ENCODE data around the gene PRC1.

PRC1 gene

DNA sequence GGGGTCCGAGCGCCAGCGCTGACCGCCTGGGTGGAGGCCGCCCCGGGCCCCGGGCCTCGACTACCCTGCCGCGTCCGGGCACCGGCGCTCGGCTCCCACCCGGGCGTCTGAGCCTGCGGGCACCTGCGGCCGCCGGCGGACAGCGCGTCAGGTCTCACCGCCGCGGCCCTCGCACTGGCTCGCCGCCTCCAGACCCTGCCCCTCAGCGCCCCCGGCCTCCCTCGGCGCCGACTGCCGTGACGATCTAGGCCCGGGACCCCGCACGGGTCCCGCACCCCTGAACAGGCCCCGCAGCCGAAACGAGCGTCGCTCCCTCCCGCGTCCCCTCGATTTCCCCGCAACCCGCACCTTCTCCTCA is 297 bp downstream of the PRC1 start:
- Histone ChIP-seq H3K4me3 (ENCODE audit: low read depth, low read length, poor library complexity, severe bottlenecking) (peak overlapping the region; percentile 82), H3K9me2 (ENCODE audit: low read depth, low read length) (no peaks in the 10 kb centered on the region), H3K9me3 (ENCODE audit: low read length) (no peaks in the 10 kb centered on the region), H3K4me2 (ENCODE audit: low read length) (peak overlapping the region; percentile 90), H3K79me2 (ENCODE audit: insufficient read depth, low read length) (peaks cover 60% of the 10 kb centered on the region), H3K27me3 (ENCODE audit: insufficient read depth, low read length) (no peaks in the 10 kb centered on the region), H2AFZ (ENCODE audit: low read length) (no peak overlapping the region), H3K27ac (ENCODE audit: low read depth, low read length, poor library complexity, severe bottlenecking) (peak overlapping the region; percentile 79), H3F3A (ENCODE audit: insufficient read depth, low read length) (no peaks in the 10 kb centered on the region), H3K9ac (ENCODE audit: low read length) (peak overlapping the region; percentile 92), H4K20me1 (ENCODE audit: insufficient read depth, low read length) (no peaks in the 10 kb centered on the region), H3K4me1 (ENCODE audit: insufficient read depth, low read length, severe bottlenecking) (peaks cover 46% of the 10 kb centered on the region), H3K36me3 (ENCODE audit: insufficient read depth, low read length) (peaks cover 19% of the 10 kb centered on the region; the same call in 1 of the 2 replicates)
- no peak for TF ChIP-seq CTCF (IDR thresholded peaks at IDR 0.05; ENCODE audit: low read length)
- TF ChIP-seq EZH2 (IDR thresholded peaks at IDR 0.05; ENCODE audit: borderline replicate concordance, low read length), result no peak

DNA sequence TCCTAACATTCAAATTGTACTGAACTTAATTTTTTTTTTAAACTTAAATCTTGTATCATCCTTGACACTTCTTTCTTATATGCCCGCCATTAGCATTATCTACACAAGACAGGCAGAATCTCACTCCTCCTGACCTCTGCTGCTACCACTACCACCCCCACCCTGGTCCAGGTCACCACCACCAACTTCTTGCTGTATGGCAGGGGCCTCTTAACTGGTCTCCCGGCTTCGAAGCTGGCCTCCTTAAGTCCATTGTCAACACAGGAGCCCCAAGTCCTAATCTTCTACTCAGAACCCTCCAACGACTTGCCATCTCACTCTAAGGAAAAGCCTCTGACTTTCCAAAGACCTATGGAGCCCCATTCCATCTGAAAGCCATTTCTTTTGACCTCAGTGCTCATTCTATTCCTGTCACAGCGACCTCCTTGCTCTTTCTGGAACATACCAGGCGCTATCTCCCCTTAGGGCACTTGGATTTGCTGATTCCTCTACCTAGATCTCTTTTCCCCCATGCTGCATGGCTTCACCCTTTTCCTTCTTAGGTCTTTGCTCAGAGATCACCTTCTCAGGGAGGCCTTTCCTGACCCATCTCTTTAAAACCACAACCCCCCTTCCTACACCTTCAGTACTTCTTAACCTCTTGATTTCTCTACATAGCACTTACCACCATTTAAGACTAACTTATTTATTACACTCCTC is 2.6 kb downstream of the PRC1 start:
- TF ChIP-seq CTCF (IDR thresholded peaks at IDR 0.05; ENCODE audit: low read length), result no peak
- H3K27me3 ChIP-seq (ENCODE audit: insufficient read depth, low read length), result no peaks in the 10 kb centered on the region
- H3K9ac ChIP-seq (ENCODE audit: low read length), result peak overlapping the region; percentile 24; the same call in 1 of the 2 replicates
- H3K79me2 ChIP-seq (ENCODE audit: insufficient read depth, low read length), result peaks cover 83% of the 10 kb centered on the region
- H3K4me2 ChIP-seq (ENCODE audit: low read length), result peak overlapping the region; percentile 90
- no peaks in the 10 kb centered on the region for H3K36me3 ChIP-seq (ENCODE audit: insufficient read depth, low read length)
- no peaks in the 10 kb centered on the region for H3K9me3 ChIP-seq (ENCODE audit: low read length)
- H3K27ac ChIP-seq (ENCODE audit: low read depth, low read length, poor library complexity, severe bottlenecking), result peak overlapping the region; percentile 79
- H3K4me3 ChIP-seq (ENCODE audit: low read depth, low read length, poor library complexity, severe bottlenecking), result peak overlapping the region; percentile 47
- no peaks in the 10 kb centered on the region for H4K20me1 ChIP-seq (ENCODE audit: insufficient read depth, low read length)
- no peak overlapping the region for H2AFZ ChIP-seq (ENCODE audit: low read length)
- no peaks in the 10 kb centered on the region for H3F3A ChIP-seq (ENCODE audit: insufficient read depth, low read length)
- no peaks in the 10 kb centered on the region for H3K9me2 ChIP-seq (ENCODE audit: low read depth, low read length)
- H3K4me1 ChIP-seq (ENCODE audit: insufficient read depth, low read length, severe bottlenecking), result peaks cover 69% of the 10 kb centered on the region

GRCh38 chr15:90990446-90990845 is 3.9 kb downstream of the PRC1 start:
- Histone ChIP-seq H3K9me3 (ENCODE audit: low read length) (no peaks in the 10 kb centered on the region), H2AFZ (ENCODE audit: low read length) (no peak overlapping the region), H3K27ac (ENCODE audit: low read depth, low read length, poor library complexity, severe bottlenecking) (no peak overlapping the region), H3K79me2 (ENCODE audit: insufficient read depth, low read length) (peaks cover 93% of the 10 kb centered on the region), H3K36me3 (ENCODE audit: insufficient read depth, low read length) (peaks cover 7% of the 10 kb centered on the region; the same call in 1 of the 2 replicates), H3K4me2 (ENCODE audit: low read length) (peak overlapping the region; percentile 26; the same call in 1 of the 2 replicates), H3F3A (ENCODE audit: insufficient read depth, low read length) (no peaks in the 10 kb centered on the region), H3K4me3 (ENCODE audit: low read depth, low read length, poor library complexity, severe bottlenecking) (no peak overlapping the region), H4K20me1 (ENCODE audit: insufficient read depth, low read length) (no peaks in the 10 kb centered on the region), H3K4me1 (ENCODE audit: insufficient read depth, low read length, severe bottlenecking) (peaks cover 72% of the 10 kb centered on the region), H3K27me3 (ENCODE audit: insufficient read depth, low read length) (no peaks in the 10 kb centered on the region), H3K9me2 (ENCODE audit: low read depth, low read length) (no peaks in the 10 kb centered on the region), H3K9ac (ENCODE audit: low read length) (no peak overlapping the region)
- no peak for TF ChIP-seq CTCF (IDR thresholded peaks at IDR 0.05; ENCODE audit: low read length)
- no peak for TF ChIP-seq EZH2 (IDR thresholded peaks at IDR 0.05; ENCODE audit: borderline replicate concordance, low read length)
